Jurkat, Clone E6-1 (cell line): ENCODE measurements around the gene RAB6C. TPM values are rescaled to one million over a fixed set of nuclear protein-coding genes. Genes with fewer than 3 reads are reported as not detected.
"Not testable (repeated sequence)": the region's sequence is repeated elsewhere in the genome, so short reads cannot be mapped to it uniquely, and the experiment has no call there.

Source experiments
- DNase-seq: peaks from one replicate; pipeline ENCODE4 v3.0.0-alpha.2; 2011; ENCODE audit warnings: low read depth, low spot score
- H3K4me3 ChIP-seq: 2 replicates; pipeline ENCODE4 v1.5.1; 2011; ENCODE audit warnings: mild to moderate bottlenecking, low read length, control low read depth, moderate library complexity
- polyA plus RNA-seq: library from polyadenylated mRNA; unstranded; fragments of >200 nt; gene quantifications from one replicate; pipeline ENCODE4 v1.2.1, GENCODE V29; 2012; ENCODE audit warnings: missing spikeins; ENCODE audit not compliant: insufficient read length, insufficient read depth

RAB6C gene
- polyA plus RNA-seq, result 0.44 TPM

DNA sequence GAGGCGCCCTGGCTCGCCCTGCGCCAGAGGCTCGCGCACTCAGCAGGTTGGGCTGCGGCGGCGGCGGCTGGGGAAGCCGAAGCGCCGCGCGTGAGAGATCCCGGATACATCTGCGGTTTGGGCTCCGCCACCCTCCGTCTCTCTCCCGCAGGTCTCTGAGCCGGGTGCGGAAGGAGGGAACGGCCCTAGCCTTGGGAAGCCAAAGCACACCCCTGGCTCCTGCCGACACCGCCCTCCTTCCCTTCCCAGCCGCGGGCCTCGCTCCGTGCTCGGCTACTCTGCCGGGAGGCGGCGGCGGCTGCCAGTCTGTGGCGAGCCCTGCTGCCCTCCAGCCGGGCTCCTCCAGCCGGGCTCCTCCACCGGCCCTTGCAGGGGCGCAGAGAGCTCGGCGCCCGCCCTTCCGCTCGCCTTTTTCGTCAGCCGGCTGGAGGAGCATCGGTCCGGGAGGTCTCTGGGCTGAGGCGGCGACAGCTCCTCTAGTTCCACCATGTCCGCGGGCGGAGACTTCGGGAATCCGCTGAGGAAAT lies at the start of gene RAB6C:
Gene RAB6C, plus strand, starts transcription at position 38 of the 527 bp plus-strand sequence. Its CDS starts 450 bp downstream, at position 488.
- not testable (repeated sequence) for H3K4me3 ChIP-seq, DNase-seq

DNA sequence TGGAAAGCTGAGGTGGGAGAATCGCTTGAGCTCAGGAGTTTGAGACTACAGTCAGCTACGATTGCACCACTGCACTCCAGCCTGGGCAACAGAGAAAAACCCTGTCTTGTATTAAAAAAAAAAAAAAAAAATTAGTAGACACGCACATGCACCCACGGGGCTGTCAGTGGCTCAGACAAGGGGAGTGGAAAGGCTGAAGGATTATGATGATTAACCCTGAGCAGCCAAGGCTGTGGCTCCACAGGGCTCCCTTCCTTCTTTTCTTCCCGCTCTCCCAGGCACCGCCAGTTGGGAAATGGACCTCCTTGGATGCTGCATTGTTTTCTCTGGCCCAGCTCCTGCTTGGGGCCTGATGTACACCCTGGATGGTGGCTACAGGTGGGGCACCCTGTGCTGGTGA lies 49.0 kb upstream of the RAB6C start:
- no peak overlapping the region for H3K4me3 ChIP-seq
- DNase-seq, result no peak

DNA sequence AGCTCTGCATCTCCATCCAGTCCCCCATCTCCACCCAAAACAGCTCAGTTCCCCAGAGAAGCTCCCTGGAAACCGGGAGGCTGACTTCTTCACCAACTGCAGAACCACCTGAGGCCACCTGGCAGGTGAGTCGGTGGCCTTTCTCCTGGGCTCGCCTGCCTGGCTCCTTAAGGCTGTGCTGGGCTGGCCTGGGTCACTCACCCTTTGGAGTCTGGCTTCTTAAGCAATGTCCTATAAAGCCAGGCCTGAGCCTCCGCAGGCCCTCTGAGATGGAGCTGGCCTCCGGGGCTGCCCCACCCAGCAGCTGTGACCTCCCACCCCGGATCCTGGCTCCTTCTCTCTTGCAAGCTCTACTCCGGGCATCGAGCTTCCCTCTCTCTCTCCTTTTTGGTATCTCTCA lies 46.1 kb upstream of the RAB6C start:
- DNase-seq, H3K4me3 ChIP-seq: not testable (repeated sequence)

DNA sequence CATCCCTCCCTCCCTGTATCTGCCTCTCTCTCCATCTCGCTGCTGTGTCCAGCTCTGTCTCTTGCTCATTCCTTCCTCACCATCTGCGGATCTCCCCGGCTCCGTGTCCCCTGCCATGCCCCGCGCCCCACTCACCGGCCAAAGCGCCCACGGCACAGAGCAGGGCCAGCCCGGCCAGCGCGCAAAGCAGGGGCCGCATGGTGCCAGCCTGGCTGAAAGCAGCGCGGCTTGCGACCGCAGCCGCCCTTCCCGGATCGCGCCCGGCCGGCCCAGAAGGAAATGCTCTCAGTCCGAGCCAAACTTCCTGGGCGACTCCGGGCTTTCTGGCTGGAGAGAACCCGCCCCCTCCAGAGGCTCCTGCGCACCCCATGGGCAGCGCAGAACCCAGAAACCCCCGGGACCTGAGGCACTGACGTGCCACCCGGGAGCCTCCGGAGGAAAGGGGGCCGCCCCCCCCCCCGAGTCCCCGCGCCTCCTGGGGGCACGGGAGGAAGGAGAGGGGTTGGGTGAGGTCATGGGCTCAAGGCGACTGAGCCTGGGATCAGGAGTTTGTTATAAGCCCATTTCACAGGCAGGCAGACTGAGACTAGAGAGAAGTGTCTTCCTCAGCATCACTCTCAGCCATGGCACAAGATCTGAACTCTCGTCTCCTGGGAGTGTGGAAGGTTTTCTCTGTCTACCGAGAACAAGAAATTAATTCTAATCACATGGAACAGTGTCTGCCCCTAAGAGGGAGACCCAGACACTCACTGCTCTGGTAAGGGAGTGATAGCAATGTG lies 45.2 kb upstream of the RAB6C start:
- H3K4me3 ChIP-seq, result no peak overlapping the region
- DNase-seq, result no peak

DNA sequence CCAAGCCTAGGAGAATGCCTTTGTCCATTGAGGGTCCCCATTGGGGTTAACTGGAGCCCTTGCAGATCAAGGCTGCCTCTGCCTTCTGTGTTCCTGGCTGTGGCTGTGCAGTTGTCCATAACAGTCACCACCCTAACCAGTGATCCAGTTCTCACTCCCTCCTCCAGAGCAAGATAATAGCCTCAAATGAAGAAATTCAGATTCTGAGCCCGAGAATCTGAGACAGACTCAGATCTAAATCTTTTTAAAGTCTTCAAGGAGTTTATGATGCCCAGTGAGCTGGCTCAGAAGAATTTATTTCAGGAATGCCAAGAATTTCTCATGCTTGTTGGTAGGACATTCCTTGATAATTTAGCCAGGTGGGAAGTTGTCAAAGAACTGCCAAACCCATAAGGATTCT lies 44.3 kb upstream of the RAB6C start:
- H3K4me3 ChIP-seq, result no peak overlapping the region
- no peak for DNase-seq

DNA sequence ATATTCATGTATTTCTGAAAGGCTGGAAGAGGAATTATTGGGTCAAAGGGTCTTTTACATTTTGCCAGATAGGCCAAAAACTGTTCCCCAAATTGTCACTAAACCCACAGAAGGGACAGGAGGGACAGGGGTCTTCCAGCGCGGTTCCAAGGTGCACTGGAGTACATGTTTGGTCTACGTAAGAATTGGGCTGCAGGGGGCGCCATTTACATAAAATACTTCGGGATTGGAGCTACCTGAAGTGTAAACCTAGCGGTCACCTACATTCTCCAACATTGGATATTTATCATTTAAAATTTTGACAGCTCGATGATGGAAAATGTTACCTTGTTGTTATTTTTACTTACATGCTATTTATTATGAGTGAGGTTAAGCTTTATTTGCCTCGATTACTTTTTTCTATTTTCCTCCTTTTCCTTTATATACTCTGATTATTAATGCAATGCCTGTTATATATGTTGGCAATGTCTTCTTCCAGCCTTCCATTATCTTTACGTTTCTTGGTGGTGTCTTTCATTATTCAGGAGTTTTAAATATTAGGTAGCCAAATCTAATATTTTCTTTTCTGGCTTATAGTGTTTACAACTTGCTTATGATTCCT lies 43.0 kb upstream of the RAB6C start:
- no peak for DNase-seq
- no peak overlapping the region for H3K4me3 ChIP-seq

DNA sequence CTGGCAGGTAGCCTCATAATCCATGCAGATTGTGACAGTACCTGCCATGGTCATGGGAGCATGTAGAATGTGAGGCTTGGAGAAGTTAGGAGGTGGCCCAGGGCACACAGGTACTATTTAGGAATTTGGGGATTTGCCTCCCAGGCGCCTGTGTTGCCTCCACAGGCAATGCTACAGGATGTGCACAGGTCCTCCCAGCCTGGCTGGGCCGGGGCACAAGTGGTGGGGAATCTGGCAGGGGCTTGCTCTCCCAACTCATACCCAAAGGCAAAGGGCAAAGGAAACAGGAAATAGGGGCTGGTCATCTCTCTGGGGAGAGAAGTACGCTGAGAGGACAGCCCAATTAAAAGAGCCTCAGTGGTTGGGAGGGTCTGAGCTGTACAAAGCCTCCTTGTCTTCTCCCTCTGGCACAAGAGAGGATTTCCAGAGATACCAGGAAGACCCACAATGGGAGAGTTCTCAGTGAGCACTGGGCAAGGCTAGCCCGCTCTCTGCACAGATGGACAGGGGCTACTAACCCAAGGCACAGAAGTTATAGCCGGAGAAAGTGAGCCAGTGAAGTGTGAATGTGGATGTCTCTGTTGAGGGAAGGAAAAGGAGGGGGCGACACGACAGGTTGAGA lies 40.5 kb upstream of the RAB6C start:
- not testable (repeated sequence) for H3K4me3 ChIP-seq, DNase-seq

DNA sequence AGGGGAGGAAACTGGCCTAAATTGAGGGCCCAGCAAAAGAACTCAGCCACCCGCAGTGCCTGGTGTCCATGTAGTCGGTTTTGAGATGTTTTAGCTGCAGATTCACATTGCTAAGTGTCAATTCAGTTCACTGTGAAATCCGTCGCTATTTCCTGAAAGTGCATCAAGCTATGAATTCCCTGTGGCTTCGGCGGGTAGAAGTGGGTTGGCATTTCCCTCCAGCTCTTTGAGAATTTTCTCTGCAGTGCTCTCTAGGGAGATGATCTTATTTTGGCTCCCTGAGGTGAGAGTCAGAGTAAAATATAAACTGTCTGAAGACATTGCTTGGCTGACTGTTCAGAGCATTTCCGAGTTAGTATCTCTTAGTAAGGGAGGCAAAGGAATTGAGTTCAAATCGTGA lies 36.0 kb upstream of the RAB6C start:
- H3K4me3 ChIP-seq, DNase-seq: not testable (repeated sequence)

DNA sequence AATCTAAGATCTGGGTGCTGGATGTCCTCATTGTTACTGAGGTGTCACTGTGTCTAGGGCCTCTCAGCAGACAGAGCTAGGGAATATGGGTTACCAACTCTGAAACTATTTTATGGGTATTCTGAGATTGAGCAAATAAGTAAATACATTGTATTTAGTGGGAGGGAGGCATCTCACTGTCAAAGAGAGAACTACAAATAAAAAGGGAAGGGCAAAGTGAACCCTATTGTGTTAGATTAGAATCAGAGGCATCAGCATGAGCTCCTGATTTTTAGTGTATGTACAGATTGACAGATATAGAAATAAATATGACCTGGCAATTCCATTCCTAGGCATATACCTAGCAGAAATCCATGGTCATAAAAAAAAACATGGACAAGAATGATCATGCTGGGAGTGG lies 33.9 kb upstream of the RAB6C start:
- H3K4me3 ChIP-seq, result no peak overlapping the region
- DNase-seq, result no peak

DNA sequence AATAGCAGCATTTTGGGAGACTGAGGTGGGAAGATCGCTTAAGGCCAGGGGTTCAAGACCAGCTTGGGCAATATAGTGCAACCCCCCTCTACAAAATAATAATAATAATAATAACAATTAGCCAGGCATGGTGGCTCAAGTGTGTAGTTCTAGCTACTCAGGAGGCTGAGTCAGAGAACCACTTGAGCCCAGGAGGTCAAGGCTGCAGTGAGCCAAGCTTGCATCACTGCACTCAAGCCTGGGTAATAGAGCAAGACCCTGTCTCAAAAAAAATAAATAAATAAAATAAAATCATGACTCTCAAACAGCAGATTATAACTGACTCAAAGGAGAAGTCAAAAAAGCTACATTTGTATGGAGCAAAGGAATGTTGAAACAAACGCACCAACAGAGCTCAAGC lies 31.8 kb upstream of the RAB6C start:
- not testable (repeated sequence) for DNase-seq

DNA sequence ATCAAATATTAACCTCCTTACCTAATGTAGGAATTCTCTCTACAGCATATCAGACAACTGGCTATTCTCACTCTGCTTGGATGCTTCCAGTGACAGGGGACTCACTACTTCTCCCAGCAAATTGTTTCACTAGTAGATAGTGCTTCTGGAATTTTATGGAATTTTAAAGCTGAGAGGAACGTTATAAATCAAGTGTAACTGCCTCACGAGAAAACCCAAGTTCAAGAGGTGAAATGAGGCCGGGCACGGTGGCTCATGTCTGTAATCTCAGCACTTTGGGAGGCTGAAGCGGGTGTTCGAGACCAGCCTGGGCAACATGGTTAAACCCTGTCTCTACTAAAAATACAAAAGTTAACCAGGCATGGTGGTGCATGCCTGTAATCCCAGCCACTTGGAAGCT lies 23.3 kb upstream of the RAB6C start:
- H3K4me3 ChIP-seq, result not testable (repeated sequence)

More for the DNA sequence above, 31.8 kb upstream of the RAB6C start:
- not testable (repeated sequence) for H3K4me3 ChIP-seq

DNA sequence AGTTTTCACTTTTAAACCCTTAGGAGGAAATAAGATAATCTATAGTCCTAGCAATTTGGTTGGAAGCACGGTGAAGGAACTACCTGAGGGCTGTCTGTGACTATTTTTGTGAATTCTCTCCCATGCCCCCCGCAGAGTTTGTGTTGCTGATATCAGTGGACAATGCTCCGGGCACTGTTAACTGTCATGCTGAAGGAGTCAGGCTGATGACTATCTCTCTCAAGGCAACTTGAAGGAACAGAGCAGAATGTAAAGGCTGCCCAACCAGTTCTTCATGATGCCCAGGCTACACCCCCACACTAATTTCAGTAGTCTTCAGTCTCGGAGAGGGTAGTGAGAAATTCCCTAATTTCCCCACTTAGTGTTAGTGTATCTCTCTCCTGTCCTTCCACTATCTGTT lies 21.6 kb upstream of the RAB6C start:
- H3K4me3 ChIP-seq, result no peak overlapping the region
- DNase-seq, result no peak

More for the DNA sequence above, 23.3 kb upstream of the RAB6C start:
- DNase-seq, result not testable (repeated sequence)

DNA sequence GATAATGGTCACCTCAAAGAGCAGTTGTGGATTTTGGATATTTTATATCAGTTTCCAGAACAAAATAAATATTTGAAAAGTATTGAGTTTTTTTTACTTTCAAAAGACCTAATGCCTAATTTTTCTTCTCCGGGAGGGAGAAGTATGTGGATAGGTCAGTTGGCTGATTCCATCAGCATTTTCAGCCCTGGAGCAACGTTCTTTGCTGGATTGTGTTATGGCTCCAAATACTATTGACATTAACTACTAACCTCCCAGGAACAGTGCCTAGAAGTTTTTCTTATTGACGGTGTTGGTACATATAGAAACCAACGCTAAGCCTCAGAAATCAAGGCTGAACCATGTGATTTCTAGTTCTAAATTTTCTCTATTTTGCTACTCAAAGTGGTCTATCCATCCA lies 20.7 kb upstream of the RAB6C start:
- not testable (repeated sequence) for H3K4me3 ChIP-seq, DNase-seq

DNA sequence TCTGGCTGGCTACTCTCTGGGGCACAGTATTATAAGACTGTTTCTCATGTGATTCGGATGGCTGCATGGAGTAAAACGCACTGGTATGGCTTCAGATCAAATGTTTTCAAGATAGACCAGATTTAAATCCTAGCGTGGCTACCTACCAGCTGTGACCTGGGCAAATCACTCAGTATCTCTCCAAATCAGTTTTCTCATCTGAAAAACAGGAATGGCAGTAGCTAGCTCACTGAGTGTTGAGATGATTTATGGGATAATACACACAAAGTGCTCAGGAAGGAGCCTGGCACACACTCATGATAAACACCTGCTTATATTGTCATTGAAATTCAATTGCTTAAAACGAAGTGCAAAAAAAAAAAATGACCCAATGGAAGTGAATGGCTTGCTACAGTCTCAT lies 10.9 kb upstream of the RAB6C start:
- not testable (repeated sequence) for H3K4me3 ChIP-seq, DNase-seq

DNA sequence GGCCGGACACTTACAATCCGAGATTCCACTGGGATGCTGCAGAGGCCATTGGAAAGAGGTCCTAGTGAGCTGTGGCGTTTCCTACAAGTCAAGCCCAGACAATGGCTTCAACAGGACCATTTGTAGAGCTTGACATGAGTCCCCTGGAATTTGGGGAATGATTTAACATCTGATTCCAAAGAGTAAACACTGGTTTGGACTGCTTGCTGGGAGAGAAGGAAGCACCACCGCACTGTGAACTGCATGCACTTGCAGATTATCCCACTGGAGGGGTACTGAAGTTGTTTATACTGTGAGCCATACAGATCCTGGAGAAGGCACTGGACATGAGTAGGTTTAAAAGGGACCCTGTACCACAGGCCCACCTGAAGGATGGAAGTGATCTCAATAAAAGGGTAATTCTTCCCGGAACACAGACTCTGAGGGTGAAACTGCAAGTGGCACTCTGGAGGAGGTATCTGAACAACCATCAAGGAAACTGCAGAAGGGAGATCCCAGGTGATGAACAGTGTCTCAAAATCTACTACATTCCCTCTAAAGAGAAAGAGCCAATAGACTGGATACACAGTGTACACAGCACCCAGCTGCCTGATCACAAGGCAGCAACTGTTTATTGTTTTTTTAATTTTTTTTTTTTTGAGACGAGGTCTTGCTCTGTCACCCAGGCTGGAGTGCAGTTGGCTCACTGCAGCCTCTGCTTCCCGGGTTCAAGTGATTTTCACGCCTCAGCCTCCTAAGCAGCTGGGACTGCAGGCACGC lies 4.3 kb upstream of the RAB6C start:
- no peak for DNase-seq
- H3K4me3 ChIP-seq, result no peak overlapping the region

DNA sequence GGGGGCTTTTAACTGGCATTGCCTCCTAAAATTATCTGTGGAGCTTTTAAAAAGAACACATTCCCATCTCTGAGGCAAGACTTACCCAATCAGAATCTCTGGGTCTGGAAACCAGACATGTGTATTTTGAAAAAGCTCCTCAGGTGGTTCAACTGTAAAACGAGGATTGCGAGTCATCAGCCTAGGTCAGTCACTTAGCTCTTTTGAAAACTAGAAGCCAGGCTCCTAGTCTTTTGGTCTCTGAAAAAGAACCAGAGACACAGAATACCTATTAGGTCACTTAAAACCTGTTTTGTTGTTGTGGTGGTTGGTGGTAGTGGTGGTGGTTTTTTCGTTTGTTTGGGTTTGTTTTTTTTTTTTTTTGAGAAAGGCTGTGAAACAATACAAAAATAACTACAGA lies 2.5 kb upstream of the RAB6C start:
- not testable (repeated sequence) for DNase-seq, H3K4me3 ChIP-seq

DNA sequence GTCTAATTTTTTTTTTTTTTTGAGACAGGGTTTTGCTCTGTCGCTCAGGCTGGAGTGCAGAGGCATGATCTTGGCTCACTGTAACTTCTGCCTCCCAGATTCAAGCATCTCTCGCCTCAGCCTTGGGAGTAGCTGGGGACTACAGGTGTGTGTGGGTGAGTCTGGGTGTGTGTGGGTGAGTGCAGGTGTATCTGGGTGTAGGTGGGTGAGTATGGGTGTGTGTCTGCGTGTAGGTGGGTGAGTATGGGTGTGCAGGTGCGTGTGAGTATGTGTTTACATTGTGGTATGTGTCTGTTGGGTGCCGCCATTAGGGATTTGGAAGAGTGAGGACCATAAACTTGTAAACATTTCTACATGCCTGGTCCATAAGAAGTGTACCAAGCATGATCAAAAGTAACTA lies 1.5 kb upstream of the RAB6C start:
- no peak overlapping the region for H3K4me3 ChIP-seq
- DNase-seq, result no peak

DNA sequence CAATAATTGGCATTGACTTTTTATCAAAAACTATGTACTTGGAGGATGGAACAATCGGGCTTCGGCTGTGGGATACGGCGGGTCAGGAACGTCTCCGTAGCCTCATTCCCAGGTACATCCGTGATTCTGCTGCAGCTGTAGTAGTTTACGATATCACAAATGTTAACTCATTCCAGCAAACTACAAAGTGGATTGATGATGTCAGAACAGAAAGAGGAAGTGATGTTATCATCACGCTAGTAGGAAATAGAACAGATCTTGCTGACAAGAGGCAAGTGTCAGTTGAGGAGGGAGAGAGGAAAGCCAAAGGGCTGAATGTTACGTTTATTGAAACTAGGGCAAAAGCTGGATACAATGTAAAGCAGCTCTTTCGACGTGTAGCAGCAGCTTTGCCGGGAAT lies 780 bp downstream of the RAB6C start:
- not testable (repeated sequence) for DNase-seq, H3K4me3 ChIP-seq

DNA sequence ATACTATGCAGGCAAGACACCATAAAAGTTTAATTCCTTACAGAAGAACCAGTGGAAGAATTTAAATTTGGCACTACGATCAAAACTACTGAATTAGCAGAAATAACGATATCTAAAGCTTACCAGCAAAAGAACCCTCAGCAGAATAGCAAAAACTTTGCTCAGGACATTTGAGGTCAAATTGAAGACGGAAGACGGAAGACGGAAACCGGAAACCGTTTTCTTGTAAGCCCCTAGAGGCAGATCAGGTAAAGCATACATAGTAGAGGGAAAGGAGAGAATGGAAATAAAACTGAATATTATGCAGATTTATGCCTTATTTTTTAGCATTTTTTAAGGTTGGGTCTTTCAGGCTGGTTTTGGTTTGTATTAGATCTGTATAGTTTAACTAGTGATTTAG lies 2.2 kb downstream of the RAB6C start:
- DNase-seq, result not testable (repeated sequence)

More for the DNA sequence above, 2.2 kb downstream of the RAB6C start:
- H3K4me3 ChIP-seq, result not testable (repeated sequence)
